GM18858 (cell line): ENCODE measurements around the gene RPS6KC1.
"Not testable (repeated sequence)": the region's sequence is repeated elsewhere in the genome, so short reads cannot be mapped to it uniquely, and the experiment has no call there.

Experiments
- ATAC-seq: cut with Tn5 transposase; IDR thresholded peaks from one replicate; pipeline ENCODE4 v1.9.1; 2021; ENCODE audit not compliant: unreplicated experiment

Gene RPS6KC1

DNA sequence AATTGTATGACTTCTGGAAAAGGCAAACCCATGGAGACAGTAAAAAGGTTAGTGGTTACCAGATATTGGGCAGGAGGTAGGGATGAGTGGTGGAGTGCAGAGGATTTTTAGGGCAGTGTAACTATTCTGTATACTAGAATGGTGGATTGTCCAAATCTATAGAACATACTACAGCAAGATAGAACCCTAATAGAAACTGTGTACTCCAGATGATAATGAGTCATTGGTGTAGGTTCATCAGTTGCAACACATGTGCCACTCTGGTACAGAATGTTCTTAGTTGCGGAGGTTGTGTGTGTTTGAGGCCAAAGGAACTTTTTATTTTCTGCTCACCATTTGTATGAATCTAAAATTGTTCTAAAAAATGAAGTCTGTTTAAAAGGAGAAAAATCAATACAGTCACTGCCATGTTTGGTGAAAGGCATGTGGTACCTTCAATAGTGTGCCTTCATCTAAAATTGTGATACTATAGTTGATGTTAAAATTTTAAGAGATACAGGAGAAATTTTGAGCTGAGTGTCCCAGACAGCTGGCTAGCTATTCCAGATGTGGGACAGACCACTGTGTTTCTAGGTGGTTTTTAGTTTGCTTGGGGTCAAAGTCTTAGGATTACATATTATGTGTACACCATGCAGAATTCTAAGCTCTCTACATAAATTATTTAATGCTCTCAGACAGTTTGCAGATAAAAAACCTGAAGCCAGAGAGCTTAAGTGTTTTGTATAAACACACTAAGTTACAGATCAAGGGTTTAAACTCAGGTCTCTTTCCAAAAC, 150.5 kb downstream of the RPS6KC1 start:
- ATAC-seq, result no peak

DNA sequence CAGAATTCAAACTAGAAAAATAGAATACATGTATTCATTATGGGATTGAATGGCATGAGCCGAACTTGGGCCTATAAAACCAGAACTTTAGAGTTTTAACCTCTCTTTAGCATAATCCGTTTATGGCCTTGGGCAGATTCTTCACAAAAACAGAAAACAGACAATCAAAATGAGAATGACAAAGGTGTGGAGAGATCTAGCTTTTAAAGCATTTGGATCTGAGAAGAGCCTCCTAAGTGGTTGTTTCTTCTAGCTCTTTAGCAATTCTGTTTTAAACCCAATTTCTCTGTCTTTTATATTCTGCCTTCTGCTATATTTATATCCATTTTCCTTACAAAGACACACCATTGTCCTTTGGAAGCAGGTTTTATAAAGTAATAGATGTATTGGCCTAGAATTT, 160.2 kb downstream of the RPS6KC1 start:
- ATAC-seq, result no peak

DNA sequence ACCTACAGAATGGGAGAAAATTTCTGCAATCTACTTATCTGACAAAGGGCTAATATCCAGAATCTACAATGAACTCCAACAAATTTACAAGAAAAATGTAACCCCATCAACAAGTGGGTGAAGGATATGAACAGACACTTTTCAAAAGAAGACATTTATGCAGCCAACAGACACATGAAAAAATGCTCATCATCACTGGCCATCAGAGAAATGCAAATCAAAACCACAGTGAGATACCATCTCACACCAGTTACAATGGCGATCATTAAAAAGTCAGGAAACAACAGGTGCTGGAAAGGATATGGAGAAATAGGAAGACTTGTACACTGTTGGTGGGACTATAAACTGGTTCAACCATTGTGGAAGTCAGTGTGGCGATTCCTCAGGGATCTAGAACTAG, 168.0 kb downstream of the RPS6KC1 start:
- not testable (repeated sequence) for ATAC-seq

- ATAC-seq, result no peak
Observed at GRCh38 chr1:213221209-213221608, 170.2 kb downstream of the RPS6KC1 start.

- no peak for ATAC-seq
Observed at GRCh38 chr1:213227458-213227857, 176.4 kb downstream of the RPS6KC1 start.

DNA sequence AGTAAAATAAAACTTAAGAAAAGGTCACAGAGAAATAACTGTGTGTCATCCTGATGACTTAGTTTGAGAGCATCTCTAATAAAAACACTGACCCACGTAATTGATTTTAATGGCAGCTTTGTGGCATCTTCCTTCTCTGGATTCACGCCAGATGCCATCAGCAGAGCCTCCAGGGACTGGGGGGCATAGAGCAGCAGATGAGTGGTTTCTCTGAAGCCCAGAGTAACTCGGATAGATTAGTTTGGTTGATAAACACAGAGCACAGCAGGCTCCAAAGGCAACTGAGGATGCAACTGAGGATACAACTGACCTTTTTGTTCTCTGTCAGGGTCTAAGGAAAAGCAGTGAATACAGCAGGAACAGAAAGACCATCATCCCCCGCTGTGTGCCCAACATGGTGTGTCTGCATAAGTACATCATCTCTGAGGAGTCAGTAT, 180.8 kb downstream of the RPS6KC1 start:
- no peak for ATAC-seq

DNA sequence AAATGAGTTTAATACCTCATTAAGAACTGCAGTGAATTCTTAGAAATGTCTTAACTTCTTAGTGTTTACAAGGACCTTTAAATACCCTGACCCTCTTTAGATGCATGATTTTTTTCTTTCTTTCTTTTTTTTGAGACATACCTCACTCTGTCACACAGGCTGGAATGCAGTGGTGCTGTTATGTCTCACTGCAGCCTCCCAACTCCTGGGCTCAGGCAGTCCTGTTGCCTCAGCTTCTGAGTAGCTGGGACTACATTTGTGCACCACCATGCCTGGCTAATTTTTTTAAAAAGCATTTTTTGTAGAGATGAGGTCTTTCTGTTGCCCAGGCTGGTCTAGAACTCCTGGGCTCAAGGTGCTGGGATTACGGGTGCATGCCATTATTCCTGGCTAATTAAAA, 191.8 kb downstream of the RPS6KC1 start:
- no peak for ATAC-seq

DNA sequence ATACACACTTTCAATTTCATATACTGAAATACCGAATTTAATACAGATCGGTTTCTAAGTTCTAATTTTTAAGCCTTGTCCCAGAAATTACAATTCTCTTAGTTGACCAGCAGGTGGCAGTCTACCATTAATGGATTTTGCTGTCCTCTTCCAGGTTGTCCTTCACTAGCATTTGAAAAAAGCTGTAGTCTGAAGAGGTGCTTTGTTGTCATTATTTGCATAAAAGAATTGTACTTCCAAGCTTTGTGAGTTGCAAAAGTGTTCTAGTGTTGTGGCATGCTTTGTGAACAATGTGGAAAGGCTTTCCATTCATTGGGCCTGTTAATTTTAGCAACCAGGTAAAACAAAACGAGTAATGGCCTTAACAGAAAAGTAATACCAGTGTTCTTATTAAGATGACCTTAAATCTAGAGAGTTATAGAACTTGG, 193.6 kb downstream of the RPS6KC1 start:
- no peak for ATAC-seq

DNA sequence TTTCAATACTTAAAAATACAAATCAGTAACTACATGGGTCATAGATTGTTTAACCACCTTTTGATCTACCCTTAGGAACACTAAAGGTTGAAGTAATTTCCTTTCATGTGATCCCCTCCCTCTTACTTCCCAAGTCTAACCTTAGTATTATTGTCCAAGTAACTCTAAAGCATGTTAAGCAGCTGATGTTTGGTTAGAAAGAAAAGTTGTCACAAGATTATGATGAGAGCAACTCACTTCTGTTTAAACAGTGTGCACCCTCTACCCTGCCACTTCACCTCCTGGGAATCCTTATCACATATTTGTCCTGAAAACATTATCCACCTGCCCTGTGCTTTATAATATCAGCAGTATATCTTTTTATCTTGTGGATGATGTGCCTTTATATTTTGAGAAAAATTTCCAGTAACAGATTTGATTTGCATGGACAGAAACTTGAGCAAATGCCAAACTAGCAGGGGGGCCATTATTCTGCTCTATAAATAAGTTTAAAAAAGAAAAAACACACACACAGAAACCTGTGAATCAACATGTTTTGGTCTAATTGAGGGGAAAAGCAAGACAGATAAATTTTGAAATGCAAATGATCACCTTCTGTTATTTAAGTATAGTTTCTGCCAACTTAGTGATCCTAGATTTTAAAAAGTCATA, 194.3 kb downstream of the RPS6KC1 start:
- no peak for ATAC-seq

GRCh38 chr1:213247038-213247437, 196.0 kb downstream of the RPS6KC1 start:
- no peak for ATAC-seq

DNA sequence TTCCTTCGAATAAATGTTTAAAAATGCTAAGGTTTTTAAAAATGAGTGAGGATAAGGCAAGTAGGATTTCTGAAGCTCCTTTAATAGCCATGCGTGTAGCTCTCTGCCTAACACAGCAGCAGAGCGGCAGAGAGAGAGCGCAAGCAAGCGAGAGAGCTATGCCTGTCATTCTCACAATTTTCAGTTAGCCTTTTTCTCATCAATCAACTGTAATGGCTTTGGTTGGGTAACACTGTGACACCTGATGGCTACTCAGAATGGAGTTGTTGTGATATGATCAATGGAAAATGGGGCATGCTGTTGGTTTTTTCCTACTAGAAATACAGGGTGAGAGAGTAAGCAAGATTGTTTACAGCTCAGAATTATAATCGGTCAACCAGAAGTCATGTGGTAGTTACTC, 198.4 kb downstream of the RPS6KC1 start:
- no peak for ATAC-seq

GRCh38 chr1:213250041-213250440, 199.0 kb downstream of the RPS6KC1 start:
- ATAC-seq, result no peak

DNA sequence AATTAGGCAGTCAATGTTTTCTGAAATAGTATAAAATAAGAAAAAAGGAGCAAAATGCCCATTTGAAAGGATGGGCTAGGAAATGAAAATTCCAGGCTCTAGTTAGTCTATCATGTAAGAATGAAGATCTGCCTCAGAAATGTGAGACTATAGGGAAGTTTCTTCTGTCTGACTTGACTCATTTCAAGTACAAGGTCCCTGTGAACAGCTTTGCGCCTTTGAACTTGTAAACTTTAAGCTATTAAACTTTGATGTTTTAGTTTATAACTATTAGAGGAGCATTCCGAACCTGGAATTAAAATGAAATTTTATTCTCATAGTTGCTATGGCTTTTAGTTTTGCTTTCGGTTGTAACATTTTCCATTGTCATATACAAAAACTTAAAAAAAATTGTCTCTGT, 199.4 kb downstream of the RPS6KC1 start:
- ATAC-seq, result no peak

DNA sequence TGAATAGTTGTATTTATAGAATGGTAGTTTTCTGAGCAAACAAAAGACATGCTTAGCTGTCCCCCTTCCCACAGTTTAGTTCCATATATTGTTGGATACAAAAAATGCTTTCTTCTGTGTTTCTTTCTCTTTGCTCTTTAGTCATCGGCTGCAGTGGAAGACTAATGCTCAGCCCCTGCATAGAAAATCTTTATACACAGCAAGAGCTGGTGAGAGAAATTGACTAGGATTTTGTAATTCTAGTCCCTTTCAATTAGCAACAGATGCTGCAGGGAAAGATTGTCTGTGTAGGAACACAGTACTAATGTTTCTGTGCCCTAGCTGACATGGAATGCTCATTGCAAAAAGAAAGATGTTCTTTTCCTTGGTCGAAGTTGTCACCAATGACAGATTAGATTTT, 200.9 kb downstream of the RPS6KC1 start:
- ATAC-seq, result no peak

DNA sequence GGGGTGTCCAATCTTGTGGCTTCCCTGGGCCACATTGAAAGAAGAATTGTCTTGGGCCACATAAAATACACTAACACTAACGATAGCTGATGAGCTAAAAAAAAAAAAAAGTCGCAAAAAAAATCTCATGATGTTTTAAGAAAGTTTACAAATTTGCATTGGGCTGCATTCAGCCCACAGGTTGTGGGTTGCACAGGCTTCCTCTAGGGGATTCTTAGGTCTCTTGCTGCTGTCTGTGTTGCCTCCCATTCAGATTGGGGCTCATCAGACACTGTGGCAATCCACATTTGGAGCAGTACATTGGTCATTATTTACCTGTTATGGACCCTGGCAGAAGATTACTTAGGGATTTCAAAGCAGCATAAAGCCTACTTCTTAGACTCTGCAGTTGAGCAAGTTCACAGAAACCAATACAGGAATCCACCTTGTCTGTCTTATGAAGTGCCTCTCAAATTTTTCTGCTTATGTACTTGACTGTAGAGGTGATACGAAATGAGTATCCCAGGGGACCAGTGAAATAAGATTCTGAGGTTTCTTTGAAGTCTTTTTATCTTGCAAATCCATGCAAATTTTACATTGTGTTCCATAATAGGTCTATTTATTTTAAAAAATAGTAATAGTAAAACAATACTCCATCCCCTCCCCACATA, 205.5 kb downstream of the RPS6KC1 start:
- peak; percentile 83 for ATAC-seq

DNA sequence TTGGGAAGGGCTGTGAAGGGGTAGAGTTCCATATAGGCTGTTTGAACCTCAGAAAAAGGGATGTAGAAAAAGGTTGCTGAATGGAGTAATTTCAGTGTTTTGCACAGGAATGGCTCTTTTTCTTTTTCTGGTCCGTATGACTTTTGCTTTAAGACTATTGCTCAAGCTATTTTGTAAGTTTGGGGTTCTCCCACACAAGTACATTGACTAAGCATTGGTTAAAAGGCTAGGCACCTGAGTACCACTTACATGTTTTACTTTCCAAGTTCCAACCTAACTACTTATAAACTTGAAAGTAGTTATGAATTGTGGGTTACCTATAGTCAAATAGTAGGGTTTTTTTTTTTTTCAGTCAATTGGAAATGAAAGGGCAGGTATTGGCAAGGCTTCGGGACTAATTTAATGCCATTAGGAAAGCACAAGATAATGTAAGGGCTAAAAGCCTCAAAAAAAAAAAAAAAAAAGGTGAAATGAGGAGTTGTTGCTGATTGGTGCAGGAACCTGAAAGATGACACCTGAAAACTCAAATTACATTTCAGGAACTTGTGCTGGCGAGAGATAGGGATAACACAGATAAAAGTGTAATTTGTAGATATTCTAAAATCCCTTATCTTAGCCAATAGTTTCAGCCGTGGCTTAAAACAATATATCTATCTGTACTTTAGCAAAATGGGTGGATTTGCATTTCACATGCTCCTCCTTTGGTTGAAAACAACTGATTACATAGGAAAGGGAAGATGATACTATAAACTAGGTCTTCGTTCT, 209.5 kb downstream of the RPS6KC1 start:
- ATAC-seq, result no peak

DNA sequence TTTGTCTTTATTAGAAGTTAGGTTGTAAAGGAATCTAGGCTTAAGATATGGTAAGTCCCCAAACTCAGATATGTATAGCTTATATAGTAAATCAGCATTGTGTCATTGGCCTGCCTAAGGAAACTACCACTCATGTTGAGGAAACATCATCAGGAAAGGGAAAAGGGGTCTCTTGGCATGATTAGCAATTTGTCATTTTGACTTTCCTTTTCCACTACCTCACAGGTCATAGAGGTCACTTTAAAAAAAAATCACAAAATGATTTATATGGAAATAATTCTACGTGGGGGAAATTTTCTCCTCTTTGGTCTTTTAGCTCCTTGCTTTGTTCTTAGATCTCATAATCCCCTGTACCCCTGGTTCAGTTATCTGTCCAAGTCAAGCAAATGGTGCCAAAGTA, 213.5 kb downstream of the RPS6KC1 start:
- ATAC-seq, result no peak

DNA sequence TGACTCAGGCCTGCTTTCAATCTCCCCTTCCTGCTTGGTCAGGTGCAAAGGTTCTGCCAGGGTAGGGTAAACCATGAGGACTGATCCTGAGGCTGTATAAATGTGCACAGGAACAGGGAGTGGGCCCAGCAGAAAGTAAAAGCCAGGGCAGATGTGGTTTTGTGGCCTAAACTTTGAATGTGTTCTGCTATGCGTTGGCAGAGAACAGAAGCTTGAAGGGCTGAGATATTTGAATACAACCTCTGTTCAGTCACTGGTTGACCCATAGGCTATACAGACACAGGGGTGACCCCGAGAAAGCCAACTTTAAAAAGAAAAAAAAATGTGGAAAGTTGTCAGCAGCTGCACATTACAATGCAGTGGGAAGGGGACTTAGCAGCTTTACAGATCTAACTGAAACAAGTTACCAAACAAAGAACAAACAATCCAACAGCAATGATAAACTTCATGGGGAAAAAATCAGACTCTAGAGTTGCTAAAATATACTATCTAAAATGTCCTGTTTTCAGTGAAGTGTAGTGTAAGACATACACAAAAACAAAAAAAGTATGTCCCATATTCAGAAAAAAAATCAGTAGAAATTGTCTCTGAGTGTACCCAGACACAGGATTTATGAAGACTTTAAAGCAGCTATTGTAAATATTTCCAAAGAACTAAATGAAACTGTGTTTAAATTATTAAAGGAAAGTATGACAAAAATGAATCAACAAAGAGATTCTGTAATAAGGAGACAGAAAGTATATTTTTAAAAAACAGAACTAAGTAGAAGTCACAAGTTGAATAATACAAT, 216.1 kb downstream of the RPS6KC1 start:
- no peak for ATAC-seq

- ATAC-seq, result no peak
Observed at GRCh38 chr1:213268221-213268620, 217.2 kb downstream of the RPS6KC1 start.

- no peak for ATAC-seq
Observed at GRCh38 chr1:213269829-213270228, 218.8 kb downstream of the RPS6KC1 start.

GRCh38 chr1:213273546-213273945, 222.5 kb downstream of the RPS6KC1 start:
- ATAC-seq, result no peak
